ENCODE measurements around the gene ITIH3. TPM values are rescaled to one million over a fixed set of nuclear protein-coding genes. Genes with fewer than 3 reads are reported as not detected.

Gene ITIH3
- total and polyA plus RNA-seq, 2 donors from 2014 or later: 2.1 to 2.3 TPM

DNA sequence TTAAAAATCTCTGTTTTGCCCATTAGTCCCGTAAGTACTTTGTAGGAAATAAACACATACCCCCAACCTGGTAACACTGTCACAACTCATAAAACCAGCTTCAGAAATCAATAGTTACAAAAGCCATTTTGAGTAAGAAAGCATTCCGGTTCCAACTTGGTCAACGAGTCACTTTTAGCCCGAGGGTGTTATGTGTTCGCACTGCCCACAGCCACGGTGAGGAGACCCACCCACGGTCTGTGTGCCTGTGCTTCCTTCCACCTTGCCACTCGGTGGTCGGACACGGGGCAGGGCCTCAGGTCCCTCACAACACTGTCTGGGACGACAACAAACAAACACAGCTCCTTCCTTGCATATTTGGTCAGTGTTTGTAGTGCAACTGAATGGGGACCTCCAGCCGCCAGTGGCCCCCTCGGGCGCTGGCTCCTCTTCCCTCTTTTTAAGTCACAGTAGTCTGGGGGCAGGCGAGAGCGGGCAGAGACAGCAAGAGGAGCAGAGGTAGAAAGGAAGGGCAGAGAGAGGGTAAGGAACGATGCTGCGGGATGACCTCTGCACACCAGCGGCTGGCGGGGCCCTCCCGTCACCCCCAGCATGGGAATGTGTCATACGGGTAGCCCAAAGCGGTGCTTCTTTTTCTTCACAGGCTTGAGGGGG is 45.4 kb downstream of the ITIH3 start:
- no peaks in the 10 kb centered on the region for H3K9me3 ChIP-seq (ENCODE audit: control insufficient read depth in 2 of 3, insufficient read depth in 1 of 3, low read length in 3 of 3)
- no peak overlapping the region for H3K9ac ChIP-seq (ENCODE audit: low read length in 3 of 3)
- intact Hi-C loops (cut with DNase I): no loop called here
- TF ChIP-seq, protein P1, sequence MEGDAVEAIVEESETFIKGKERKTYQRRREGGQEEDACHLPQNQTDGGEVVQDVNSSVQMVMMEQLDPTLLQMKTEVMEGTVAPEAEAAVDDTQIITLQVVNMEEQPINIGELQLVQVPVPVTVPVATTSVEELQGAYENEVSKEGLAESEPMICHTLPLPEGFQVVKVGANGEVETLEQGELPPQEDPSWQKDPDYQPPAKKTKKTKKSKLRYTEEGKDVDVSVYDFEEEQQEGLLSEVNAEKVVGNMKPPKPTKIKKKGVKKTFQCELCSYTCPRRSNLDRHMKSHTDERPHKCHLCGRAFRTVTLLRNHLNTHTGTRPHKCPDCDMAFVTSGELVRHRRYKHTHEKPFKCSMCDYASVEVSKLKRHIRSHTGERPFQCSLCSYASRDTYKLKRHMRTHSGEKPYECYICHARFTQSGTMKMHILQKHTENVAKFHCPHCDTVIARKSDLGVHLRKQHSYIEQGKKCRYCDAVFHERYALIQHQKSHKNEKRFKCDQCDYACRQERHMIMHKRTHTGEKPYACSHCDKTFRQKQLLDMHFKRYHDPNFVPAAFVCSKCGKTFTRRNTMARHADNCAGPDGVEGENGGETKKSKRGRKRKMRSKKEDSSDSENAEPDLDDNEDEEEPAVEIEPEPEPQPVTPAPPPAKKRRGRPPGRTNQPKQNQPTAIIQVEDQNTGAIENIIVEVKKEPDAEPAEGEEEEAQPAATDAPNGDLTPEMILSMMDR (IDR thresholded peaks at IDR 0.05; ENCODE audit: borderline replicate concordance, extremely low read depth, insufficient read depth): no peak
- no peak overlapping the region for H3K4me3 ChIP-seq (ENCODE audit: low read length in 3 of 3)
- peaks cover 0 to 30% (median 19%) of the 10 kb centered on the region in 3 donors for H3K36me3 ChIP-seq (ENCODE audit: control insufficient read depth in 2 of 3, insufficient read depth in 3 of 3, low read length in 3 of 3)
- H3K27ac ChIP-seq (ENCODE audit: low read depth in 2 of 2, low read length in 2 of 2): no peak overlapping the region
- DNase-seq (peak in 1 of 5 donors; percentile 47), FAIRE-seq (no peak)
- H3K27me3 ChIP-seq (ENCODE audit: control insufficient read depth, insufficient read depth, low read length): no peaks in the 10 kb centered on the region
- H3K4me1 ChIP-seq (ENCODE audit: control insufficient read depth in 2 of 3, insufficient read depth in 2 of 3, low read depth in 1 of 3, low read length in 3 of 3): no peaks in the 10 kb centered on the region

GRCh38 chr3:52841211-52841980 is 46.8 kb downstream of the ITIH3 start:
- Histone ChIP-seq H3K36me3 (ENCODE audit: control insufficient read depth in 2 of 3, insufficient read depth in 3 of 3, low read length in 3 of 3) (peaks cover 0 to 30% (median 19%) of the 10 kb centered on the region in 3 donors), H3K9ac (ENCODE audit: low read length in 3 of 3) (no peak overlapping the region), H3K4me3 (ENCODE audit: low read length in 3 of 3) (no peak overlapping the region), H3K9me3 (ENCODE audit: control insufficient read depth in 2 of 3, insufficient read depth in 1 of 3, low read length in 3 of 3) (no peaks in the 10 kb centered on the region), H3K4me1 (ENCODE audit: control insufficient read depth in 2 of 3, insufficient read depth in 2 of 3, low read depth in 1 of 3, low read length in 3 of 3) (peaks cover 0 to 4% (median 0%) of the 10 kb centered on the region in 3 donors), H3K27me3 (ENCODE audit: control insufficient read depth, insufficient read depth, low read length) (no peaks in the 10 kb centered on the region), H3K27ac (ENCODE audit: low read depth in 2 of 2, low read length in 2 of 2) (no peak overlapping the region)
- intact Hi-C loops (cut with DNase I): no loop called here
- FAIRE-seq: no peak
- peak in 1 of 5 donors; percentile 26 for DNase-seq
- TF ChIP-seq, protein P1 (IDR thresholded peaks at IDR 0.05; ENCODE audit: borderline replicate concordance, extremely low read depth, insufficient read depth): no peak

- H3K9me3 ChIP-seq (ENCODE audit: control insufficient read depth in 2 of 3, insufficient read depth in 1 of 3, low read length in 3 of 3): no peaks in the 10 kb centered on the region
- no peak overlapping the region for H3K9ac ChIP-seq (ENCODE audit: low read length in 3 of 3)
- DNase-seq (peak in 1 of 5 donors; percentile 43), FAIRE-seq (no peak)
- TF ChIP-seq, protein P1 (IDR thresholded peaks at IDR 0.05; ENCODE audit: borderline replicate concordance, extremely low read depth, insufficient read depth): no peak
- intact Hi-C loops (cut with DNase I): no loop called here
- H3K4me1 ChIP-seq (ENCODE audit: control insufficient read depth in 2 of 3, insufficient read depth in 2 of 3, low read depth in 1 of 3, low read length in 3 of 3): peaks cover 0 to 4% (median 0%) of the 10 kb centered on the region in 3 donors
- peaks cover 0 to 30% (median 19%) of the 10 kb centered on the region in 3 donors for H3K36me3 ChIP-seq (ENCODE audit: control insufficient read depth in 2 of 3, insufficient read depth in 3 of 3, low read length in 3 of 3)
- H3K27me3 ChIP-seq (ENCODE audit: control insufficient read depth, insufficient read depth, low read length): no peaks in the 10 kb centered on the region
- no peak overlapping the region for H3K27ac ChIP-seq (ENCODE audit: low read depth in 2 of 2, low read length in 2 of 2)
- no peak overlapping the region for H3K4me3 ChIP-seq (ENCODE audit: low read length in 3 of 3)
Measured at GRCh38 chr3:52841981-52842340, 47.4 kb downstream of the ITIH3 start.
